ENCODE results near the gene BBS12.
"Not testable (repeated sequence)": the region's sequence is repeated elsewhere in the genome, so short reads cannot be mapped to it uniquely, and the experiment has no call there.

BBS12 gene

GRCh38 chr4:122766353-122766705 is 33.8 kb downstream of the BBS12 start:
- no peak for DNase-seq

- DNase-seq = no peak
Observed at GRCh38 chr4:122766950-122767349, 34.4 kb downstream of the BBS12 start.

- DNase-seq = no peak
Observed at GRCh38 chr4:122771724-122772123, 39.2 kb downstream of the BBS12 start.

- no peak for DNase-seq
Observed at GRCh38 chr4:122772311-122772710, 39.8 kb downstream of the BBS12 start.

GRCh38 chr4:122772986-122773385 is 40.5 kb downstream of the BBS12 start:
- DNase-seq = no peak

GRCh38 chr4:122775039-122775438 is 42.5 kb downstream of the BBS12 start:
- no peak for DNase-seq

- DNase-seq = no peak
Observed at GRCh38 chr4:122775987-122776836, 43.7 kb downstream of the BBS12 start.

GRCh38 chr4:122776916-122777315 is 44.4 kb downstream of the BBS12 start:
- DNase-seq = no peak

GRCh38 chr4:122777846-122778673 is 45.6 kb downstream of the BBS12 start:
- DNase-seq = no peak

- no peak for DNase-seq
Observed at GRCh38 chr4:122781486-122781885, 49.0 kb downstream of the BBS12 start.

- DNase-seq = no peak
Observed at GRCh38 chr4:122783301-122784215, 51.1 kb downstream of the BBS12 start.

GRCh38 chr4:122784261-122784660 is 51.8 kb downstream of the BBS12 start:
- DNase-seq = no peak

- no peak for DNase-seq
Observed at GRCh38 chr4:122785099-122785498, 52.6 kb downstream of the BBS12 start.

- DNase-seq = not testable (repeated sequence)
Observed at GRCh38 chr4:122786296-122786695, 53.8 kb downstream of the BBS12 start.

- DNase-seq = not testable (repeated sequence)
Observed at GRCh38 chr4:122786920-122787319, 54.4 kb downstream of the BBS12 start.

- DNase-seq = no peak
Observed at GRCh38 chr4:122787940-122788339, 55.4 kb downstream of the BBS12 start.

GRCh38 chr4:122788935-122789334 is 56.4 kb downstream of the BBS12 start:
- DNase-seq = no peak

GRCh38 chr4:122793811-122794210 is 61.3 kb downstream of the BBS12 start:
- no peak for DNase-seq
